ENCODE data around the gene COPE. TPM values are rescaled to one million over a fixed set of nuclear protein-coding genes. Genes with fewer than 3 reads are reported as not detected.

Gene COPE
- polyA plus RNA-seq, 1 donor from 2014 or later = 397 TPM

DNA sequence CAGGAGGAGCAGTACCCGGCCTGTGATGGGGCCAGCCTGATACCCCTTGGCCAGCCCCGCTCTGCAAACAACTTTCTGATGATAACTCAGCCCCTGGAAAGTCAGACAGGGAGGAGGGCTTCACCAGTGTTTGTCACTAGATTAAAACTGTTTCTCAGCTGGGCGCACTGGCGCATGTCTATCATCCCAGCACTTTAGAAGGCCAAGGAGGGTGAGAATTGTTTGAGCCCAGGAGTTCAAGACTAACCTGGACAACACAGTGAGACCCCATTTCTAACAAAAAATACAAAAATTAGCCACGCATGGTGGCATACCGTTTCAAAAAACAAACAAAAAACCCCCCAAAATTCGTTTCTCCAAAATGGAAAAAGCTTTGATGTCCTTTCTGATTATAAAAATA lies 17.7 kb downstream of the COPE start:
- Histone ChIP-seq H3K36me3 (ENCODE audit: insufficient read depth, low read length) (peaks cover 6% of the 10 kb centered on the region), H4K20me1 (ENCODE audit: insufficient read depth) (no peaks in the 10 kb centered on the region)

DNA sequence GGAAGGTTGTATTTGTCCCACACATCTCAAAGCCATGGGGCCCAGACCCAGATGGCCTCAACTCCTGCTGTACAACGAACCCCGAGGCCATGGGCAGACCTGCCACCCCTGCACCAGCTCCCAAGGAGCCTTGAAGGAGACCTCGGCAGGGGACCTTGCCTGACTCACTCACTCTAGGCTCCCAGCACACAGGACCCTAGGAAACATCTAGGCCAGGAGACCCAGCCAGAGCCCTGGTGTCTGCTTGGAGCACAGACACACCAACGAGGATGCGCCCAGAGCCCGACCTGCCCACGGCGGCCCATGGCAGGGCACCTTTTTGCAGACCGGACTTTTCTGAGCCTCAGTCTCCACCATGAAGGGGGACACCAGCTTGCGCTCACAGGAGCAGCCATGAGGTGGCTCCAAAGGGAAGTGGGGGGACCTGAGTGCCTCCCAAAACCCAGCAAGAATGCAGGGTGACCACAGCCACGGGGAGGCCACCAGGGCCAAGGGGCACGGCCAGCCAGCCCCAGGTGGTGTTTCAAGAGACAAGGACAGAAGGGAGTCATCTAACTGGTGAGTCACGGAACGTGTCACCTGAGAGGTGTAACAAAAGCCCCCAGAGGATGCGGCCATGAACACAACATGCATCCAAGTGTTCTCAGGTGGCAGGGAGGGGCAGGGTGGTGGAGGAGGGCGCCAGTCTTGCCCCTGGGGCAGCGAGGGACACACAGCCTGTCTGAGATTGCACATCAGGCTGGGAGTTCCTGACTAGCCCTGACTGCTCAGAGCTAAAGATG lies 18.3 kb downstream of the COPE start:
- Histone ChIP-seq H3K27ac (ENCODE audit: low read length) (no peak overlapping the region), H3K9me3 (ENCODE audit: low read length) (no peaks in the 10 kb centered on the region), H3F3A (ENCODE audit: insufficient read depth, low read length, poor library complexity, severe bottlenecking) (no peaks in the 10 kb centered on the region), H3K9me2 (ENCODE audit: insufficient read depth, low read length) (no peaks in the 10 kb centered on the region), H3K9ac (ENCODE audit: low read length) (no peak overlapping the region), H3K36me3 (ENCODE audit: insufficient read depth, low read length) (peaks cover 6% of the 10 kb centered on the region), H2AFZ (ENCODE audit: low read depth, low read length) (no peak overlapping the region), H3K79me2 (replicated peaks; ENCODE audit: insufficient read depth, low read length) (no peaks in the 10 kb centered on the region), H3K4me2 (ENCODE audit: low read length) (no peak overlapping the region), H3K4me3 (ENCODE audit: low read length) (no peak overlapping the region), H3K27me3 (ENCODE audit: insufficient read depth, low read depth, low read length) (no peaks in the 10 kb centered on the region), H4K20me1 (ENCODE audit: insufficient read depth) (no peaks in the 10 kb centered on the region)
- TF ChIP-seq EP300 (conservative IDR thresholded peaks at IDR 0.05; ENCODE audit: poor library complexity, severe bottlenecking) = no peak
- TF ChIP-seq RAD21 (conservative IDR thresholded peaks at IDR 0.05) = no peak
- no peak for TF ChIP-seq TAF1 (IDR thresholded peaks at IDR 0.05; ENCODE audit: low read depth)
- TF ChIP-seq, protein P1, sequence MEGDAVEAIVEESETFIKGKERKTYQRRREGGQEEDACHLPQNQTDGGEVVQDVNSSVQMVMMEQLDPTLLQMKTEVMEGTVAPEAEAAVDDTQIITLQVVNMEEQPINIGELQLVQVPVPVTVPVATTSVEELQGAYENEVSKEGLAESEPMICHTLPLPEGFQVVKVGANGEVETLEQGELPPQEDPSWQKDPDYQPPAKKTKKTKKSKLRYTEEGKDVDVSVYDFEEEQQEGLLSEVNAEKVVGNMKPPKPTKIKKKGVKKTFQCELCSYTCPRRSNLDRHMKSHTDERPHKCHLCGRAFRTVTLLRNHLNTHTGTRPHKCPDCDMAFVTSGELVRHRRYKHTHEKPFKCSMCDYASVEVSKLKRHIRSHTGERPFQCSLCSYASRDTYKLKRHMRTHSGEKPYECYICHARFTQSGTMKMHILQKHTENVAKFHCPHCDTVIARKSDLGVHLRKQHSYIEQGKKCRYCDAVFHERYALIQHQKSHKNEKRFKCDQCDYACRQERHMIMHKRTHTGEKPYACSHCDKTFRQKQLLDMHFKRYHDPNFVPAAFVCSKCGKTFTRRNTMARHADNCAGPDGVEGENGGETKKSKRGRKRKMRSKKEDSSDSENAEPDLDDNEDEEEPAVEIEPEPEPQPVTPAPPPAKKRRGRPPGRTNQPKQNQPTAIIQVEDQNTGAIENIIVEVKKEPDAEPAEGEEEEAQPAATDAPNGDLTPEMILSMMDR (IDR thresholded peaks at IDR 0.05; ENCODE audit: poor library complexity, severe bottlenecking) = no peak
- TF ChIP-seq, protein P2, sequence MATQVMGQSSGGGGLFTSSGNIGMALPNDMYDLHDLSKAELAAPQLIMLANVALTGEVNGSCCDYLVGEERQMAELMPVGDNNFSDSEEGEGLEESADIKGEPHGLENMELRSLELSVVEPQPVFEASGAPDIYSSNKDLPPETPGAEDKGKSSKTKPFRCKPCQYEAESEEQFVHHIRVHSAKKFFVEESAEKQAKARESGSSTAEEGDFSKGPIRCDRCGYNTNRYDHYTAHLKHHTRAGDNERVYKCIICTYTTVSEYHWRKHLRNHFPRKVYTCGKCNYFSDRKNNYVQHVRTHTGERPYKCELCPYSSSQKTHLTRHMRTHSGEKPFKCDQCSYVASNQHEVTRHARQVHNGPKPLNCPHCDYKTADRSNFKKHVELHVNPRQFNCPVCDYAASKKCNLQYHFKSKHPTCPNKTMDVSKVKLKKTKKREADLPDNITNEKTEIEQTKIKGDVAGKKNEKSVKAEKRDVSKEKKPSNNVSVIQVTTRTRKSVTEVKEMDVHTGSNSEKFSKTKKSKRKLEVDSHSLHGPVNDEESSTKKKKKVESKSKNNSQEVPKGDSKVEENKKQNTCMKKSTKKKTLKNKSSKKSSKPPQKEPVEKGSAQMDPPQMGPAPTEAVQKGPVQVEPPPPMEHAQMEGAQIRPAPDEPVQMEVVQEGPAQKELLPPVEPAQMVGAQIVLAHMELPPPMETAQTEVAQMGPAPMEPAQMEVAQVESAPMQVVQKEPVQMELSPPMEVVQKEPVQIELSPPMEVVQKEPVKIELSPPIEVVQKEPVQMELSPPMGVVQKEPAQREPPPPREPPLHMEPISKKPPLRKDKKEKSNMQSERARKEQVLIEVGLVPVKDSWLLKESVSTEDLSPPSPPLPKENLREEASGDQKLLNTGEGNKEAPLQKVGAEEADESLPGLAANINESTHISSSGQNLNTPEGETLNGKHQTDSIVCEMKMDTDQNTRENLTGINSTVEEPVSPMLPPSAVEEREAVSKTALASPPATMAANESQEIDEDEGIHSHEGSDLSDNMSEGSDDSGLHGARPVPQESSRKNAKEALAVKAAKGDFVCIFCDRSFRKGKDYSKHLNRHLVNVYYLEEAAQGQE (IDR thresholded peaks at IDR 0.05; ENCODE audit: borderline replicate concordance) = no peak
- no peak for TF ChIP-seq MXI1 (conservative IDR thresholded peaks at IDR 0.05; ENCODE audit: poor library complexity, severe bottlenecking)
- no peak for TF ChIP-seq SMC3 (conservative IDR thresholded peaks at IDR 0.05; ENCODE audit: poor library complexity)
- no peak for TF ChIP-seq POLR2AphosphoS5 (IDR thresholded peaks at IDR 0.05)
- TF ChIP-seq EZH2 (IDR thresholded peaks at IDR 0.05; ENCODE audit: borderline replicate concordance, insufficient read depth, low read length, poor library complexity, severe bottlenecking) = no peak

More for the DNA sequence above, 17.7 kb downstream of the COPE start:
- H3K27ac ChIP-seq (ENCODE audit: low read length) = no peak overlapping the region
- no peaks in the 10 kb centered on the region for H3K27me3 ChIP-seq (ENCODE audit: insufficient read depth, low read depth, low read length)
- TF ChIP-seq SMC3 (conservative IDR thresholded peaks at IDR 0.05; ENCODE audit: poor library complexity) = no peak
- no peak for TF ChIP-seq MXI1 (conservative IDR thresholded peaks at IDR 0.05; ENCODE audit: poor library complexity, severe bottlenecking)
- no peak for TF ChIP-seq EP300 (conservative IDR thresholded peaks at IDR 0.05; ENCODE audit: poor library complexity, severe bottlenecking)
- H2AFZ ChIP-seq (ENCODE audit: low read depth, low read length) = no peak overlapping the region
- H3K9ac ChIP-seq (ENCODE audit: low read length) = no peak overlapping the region
- no peaks in the 10 kb centered on the region for H3K79me2 ChIP-seq (replicated peaks; ENCODE audit: insufficient read depth, low read length)
- no peak overlapping the region for H3K4me2 ChIP-seq (ENCODE audit: low read length)
- H3F3A ChIP-seq (ENCODE audit: insufficient read depth, low read length, poor library complexity, severe bottlenecking) = no peaks in the 10 kb centered on the region
- no peak overlapping the region for H3K4me3 ChIP-seq (ENCODE audit: low read length)
- no peaks in the 10 kb centered on the region for H3K9me3 ChIP-seq (ENCODE audit: low read length)
- H3K9me2 ChIP-seq (ENCODE audit: insufficient read depth, low read length) = no peaks in the 10 kb centered on the region
